Sigmoid colon (tissue), 4 donors: ENCODE data around the gene CARD6.

ENCODE experiments used
- CTCF ChIP-seq, 4 experiments: fragments of 450-650 bp in 3 of 4; fragments of 200-600 bp in 1 of 4; IDR thresholded peaks; one replicate each; pipeline ENCODE4 v1.5.1; 2016 to 2019; ENCODE audit warnings: antibody characterized with exemption in 4 of 4, mild to moderate bottlenecking in 3 of 4, moderate library complexity in 2 of 4
- POLR2A ChIP-seq, 2 donors: fragments of 450-650 bp; IDR thresholded peaks; one replicate each; pipeline ENCODE4 v1.6.1; 2016; ENCODE audit warnings: antibody characterized with exemption in 2 of 2, mild to moderate bottlenecking in 2 of 2, moderate library complexity in 2 of 2
- POLR2AphosphoS5 ChIP-seq, 4 donors: sonication (generic); formaldehyde crosslinking; IDR thresholded peaks; one replicate each; pipeline ENCODE4 v1.6.1; 2017; ENCODE audit warnings: antibody characterized with exemption in 4 of 4

DNA sequence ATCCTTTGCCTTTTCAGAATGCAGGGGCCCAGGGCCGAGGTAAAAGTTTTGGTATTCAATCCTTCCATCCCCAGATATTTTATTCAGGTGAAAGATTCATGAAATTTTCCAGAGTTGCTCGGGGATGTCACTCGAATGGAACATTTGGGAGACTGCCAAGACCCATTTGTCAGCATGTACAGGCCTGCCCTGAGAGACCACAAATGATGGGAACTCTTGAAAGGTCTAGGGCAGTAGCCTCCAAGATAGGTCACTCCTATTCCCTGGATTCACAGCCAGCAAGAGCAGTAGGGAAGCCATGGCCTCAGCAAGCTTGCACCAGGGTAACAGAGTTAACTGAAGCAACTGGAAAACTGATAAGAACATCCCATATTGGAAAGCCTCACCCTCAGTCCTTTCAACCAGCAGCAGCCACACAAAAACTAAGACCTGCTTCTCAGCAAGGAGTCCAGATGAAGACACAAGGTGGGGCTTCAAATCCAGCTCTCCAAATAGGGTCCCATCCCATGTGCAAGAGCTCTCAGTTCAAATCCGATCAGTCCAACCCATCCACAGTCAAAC, 12.5 kb downstream of the CARD6 start:
- TF ChIP-seq CTCF (IDR thresholded peaks at IDR 0.05) (no peak), POLR2A (IDR thresholded peaks at IDR 0.05) (no peak), POLR2AphosphoS5 (IDR thresholded peaks at IDR 0.05) (no peak)
